ENCODE data around the gene L3MBTL4.

L3MBTL4 gene

DNA sequence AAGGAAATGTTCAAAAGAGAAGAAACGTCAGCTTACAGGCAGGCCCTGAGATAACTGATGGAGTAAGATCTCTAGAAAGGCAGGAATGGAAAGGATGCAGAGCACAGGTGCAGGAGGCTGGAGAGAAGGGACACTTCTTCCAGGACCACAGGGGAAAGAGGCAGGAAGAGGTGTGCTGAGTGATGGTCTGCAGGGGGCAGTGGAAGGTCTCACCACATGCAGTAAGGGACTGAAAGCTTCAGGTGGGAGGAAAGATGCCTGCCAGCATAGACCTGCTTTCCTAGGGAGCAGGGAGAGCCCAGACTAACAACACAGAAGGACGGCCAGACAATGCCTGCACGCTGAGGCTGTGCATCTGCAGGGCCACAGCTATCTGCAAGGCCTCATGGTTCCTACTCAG, 156.8 kb downstream of the L3MBTL4 start:
- DNase-seq = no peak

DNA sequence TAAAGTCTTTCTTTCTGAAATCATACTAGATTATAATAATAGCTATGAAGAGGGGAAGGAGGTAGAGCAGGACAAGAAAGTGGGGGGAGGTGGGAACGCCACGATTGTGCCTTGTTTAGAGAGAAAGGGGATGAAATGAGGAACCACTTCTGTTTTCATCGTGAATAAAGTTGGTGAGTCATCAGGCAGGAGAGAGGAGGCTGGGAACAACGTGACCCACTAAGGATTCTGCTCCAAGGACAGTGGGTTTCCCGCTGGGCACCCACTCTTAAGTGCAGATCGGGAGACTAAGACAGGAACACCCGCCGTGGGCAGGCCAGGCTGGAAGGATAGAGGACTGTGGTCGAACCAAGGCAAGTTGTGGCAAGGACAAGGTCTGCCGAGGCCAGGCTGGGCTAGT, 158.2 kb downstream of the L3MBTL4 start:
- peak in 3 of 58 donors; percentile 4 to 12 (median 7) for DNase-seq

DNA sequence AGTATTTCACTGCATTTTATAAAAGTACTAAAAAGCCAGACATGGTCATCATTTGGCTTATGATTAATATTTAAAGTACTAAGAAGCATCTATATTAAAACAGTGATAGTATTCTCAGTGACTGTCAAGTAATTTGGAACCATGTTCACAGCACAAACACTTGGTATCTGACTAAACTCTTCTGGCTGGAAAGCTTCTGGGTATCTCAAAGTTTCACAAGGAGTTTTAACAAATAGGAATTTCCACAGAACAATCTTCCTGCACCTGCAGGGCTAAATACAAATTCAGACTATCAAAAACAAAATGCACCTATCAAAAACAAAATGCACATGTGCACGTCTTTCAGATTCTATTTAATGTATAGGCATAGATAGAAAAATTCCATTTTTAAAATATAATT, 158.8 kb downstream of the L3MBTL4 start:
- no peak for DNase-seq

DNA sequence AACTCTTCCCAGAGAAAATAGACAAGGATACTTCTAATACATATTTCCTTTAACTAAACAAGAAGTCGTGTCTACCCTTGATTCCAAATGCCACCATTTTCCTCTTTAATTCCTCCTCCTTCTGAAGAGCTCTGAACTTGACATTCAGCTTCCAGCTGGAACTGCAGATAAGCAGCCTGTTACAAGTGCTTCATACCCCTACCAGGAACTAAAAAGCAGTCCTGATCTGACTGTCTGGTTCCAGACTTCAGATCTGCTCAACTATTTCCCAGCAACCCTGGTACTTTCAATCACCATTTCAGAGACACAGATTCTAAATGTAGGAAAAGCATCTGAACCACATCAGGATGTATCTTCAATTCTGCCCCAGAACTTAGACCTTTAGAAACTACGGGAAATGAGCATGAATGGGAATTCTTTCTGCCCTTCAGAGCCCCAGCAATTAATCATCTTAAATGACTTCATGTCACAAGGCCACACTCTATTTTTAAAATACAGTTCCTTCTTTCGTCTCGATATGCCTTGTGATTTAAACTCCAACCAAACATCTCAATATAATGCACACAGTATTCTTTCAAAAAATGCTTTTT, 159.5 kb downstream of the L3MBTL4 start:
- peak in 1 of 58 donors; percentile 23 for DNase-seq

DNA sequence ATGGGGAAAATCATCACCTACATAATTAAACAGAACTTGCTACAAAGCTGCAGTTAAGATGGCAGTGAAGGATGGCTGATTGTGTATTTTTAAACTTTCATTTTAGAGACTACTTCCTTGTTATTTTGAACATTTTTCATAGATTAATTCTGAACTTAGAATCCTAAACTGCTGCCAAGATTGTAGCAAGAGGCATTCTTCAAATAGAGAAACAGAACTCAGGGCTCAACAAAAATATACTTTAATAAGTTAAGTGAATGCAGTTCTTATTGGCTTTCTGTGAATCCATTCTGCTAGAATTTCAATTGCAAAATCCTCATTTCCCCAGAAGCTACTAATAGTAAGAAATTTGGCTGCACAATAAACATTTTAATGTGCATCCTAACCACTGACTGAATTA, 160.3 kb downstream of the L3MBTL4 start:
- no peak for DNase-seq

DNA sequence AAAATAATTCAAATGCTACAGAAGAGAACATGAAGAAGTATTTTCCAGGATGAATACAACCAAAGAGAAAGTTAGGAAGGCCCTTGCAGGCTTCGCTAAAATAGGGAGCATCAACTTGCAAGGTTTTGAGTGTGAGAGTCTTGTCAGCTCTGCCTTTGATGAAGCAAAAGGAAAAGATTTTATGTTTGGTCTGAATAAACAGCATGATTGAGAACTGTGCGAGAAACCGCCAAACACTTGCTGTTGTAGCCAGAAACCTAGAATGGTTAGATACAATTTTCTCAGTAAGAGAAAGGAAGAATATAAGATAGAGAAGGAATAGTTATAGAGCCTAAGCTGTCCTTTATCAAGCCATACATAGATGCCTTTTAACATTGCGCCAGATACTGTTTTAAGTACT, 163.6 kb downstream of the L3MBTL4 start:
- no peak for DNase-seq

DNA sequence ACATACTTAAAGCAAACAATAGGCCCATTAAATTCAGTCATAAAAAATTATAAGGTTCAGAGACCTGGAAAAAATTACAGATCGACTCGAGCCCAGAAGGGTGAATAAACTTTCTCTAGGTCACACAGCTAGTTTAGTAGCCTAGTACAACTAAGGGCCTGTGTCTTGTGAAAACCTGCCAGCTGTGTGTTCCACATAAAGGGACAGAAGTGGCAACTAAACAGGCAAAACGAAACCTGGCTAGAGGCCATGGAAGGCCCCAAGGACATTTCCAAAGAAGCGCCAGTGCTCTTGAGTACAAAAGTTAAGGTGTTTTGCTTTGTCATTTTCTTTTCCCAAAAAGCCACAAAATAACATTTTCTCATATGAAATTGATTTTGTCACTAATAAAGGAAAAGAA, 164.9 kb downstream of the L3MBTL4 start:
- peak in 1 of 58 donors; percentile 19 for DNase-seq

DNA sequence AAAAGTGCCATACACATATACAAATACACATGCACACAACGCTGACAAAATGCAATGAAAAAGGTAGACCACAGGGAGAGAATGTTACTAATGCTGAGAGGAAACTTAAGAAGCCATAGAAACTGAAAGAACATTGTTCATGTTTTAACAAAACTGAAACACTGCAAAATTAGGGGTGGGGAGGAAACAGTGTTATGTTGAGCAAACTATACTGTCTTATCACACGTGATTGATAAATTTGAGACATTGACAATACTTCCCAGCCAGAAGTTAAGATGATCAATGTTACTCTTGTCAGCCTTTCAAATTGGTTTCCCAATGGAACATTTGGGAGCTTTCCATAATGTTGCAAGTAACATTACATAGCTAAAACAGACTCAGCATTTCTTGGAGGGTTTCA, 165.5 kb downstream of the L3MBTL4 start:
- DNase-seq = no peak

DNA sequence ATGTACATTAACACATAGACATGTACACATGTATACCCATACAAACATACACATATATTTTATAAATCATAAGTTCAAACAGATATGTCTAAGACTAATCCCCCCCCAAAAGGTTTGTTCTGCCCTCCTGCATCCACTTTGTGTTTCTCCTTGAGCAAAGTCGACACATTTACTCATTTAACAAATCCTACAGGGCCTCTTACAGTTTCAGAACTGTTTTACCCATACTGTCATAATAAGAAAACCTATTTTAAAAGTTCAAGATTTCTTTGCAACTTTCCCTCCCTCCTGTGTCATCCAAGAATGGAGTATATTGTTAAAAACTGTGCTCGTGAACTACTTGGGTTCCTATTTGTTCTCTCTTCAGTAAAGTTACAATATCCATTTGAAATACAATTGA, 166.7 kb downstream of the L3MBTL4 start:
- DNase-seq = no peak

DNA sequence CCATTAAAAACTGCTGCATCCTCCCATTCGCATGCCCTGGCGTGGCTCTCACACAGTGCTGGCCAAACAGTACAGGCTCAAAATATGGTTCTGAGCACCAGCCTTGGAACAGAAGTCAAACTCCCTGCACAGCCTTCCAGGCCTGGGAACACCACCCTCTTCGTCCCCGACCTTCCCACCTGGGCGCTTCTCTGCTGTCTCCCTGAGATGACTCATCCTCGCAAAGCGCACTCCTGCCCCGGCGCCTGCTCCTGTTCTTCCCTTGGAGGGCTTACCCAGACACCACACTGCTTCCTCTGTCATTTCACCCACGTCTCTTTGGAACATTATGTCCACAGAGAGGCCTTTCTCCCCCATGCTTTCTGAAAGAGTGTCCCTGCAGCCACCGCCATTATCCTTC, 172.7 kb downstream of the L3MBTL4 start:
- no peak for DNase-seq

DNA sequence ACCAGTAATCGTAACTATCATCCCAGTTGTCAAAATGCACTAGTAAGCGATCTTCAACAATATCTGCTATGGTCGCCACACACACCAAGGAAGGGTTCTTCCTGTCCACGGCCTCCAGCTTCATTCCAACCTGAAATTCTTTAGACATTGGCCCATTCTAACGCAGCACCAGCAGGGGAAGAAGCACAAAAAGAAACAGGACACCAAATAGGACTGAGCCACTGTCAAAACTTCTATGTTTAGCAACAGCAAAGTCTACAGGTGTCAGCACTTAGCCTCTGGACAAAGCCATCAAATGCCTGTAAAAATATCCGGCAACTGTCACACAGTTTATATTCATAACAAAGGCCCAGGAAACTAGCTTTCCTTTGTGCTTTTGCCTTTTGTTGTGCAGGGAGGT, 175.0 kb downstream of the L3MBTL4 start:
- no peak for DNase-seq

DNA sequence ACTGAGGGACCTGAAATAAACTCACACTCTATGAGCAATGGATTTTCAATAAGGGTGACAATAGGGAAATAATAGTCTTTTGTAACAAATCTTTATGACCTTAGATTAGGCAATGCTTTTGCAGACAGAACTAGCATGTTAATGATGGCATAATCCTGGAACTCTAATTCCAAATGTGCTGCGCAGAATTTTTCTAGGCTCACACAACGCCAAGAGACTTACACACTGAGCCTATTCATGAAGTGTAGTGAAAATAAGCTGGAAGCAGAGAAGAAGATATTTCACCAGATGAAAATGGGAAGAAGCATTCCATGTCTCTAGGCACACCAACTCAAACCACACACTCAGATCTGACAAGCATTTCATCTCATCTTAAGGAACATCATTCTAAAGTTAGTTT, 178.5 kb downstream of the L3MBTL4 start:
- DNase-seq = peak in 2 of 58 donors; percentile 3 to 29

DNA sequence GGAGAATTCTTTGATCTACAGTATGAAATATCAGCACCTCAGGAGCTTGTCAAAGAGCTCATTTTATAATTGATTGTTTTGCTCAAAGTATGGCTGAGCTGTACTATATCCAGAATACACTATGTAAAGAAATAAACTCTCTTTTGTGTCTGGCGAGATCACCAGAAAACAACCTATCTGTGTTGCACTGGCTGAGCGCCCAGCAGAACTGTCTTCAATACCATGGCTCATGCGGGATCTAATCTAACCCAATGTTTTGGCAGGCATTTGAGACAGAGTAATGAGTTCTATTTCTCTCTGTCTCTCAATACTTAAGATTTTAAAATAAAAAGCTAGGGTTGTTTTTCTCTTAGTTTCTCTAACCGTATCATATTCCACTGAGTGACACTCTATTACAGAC, 192.4 kb downstream of the L3MBTL4 start:
- DNase-seq = peak in 8 of 58 donors; percentile 2 to 53 (median 6)

DNA sequence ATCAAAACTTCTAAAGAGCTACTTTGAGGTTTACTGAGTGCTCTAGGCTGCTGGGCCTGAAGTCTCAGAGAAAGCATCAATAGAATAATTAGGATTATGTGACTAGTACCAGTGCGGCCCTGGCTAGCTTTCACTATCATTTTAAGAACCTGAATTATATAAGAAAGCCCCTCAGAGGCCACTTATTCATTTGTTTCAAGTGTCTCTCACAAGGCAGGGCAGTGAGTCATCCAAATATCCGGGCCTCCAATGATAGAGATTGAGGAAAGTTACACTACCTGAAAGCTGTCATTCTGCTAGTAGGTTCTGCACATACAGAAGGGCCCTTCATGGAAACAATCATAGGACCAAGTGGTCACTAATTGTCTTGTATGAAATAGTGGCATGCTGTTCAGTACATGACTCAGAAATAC, 193.1 kb downstream of the L3MBTL4 start:
- no peak for DNase-seq

DNA sequence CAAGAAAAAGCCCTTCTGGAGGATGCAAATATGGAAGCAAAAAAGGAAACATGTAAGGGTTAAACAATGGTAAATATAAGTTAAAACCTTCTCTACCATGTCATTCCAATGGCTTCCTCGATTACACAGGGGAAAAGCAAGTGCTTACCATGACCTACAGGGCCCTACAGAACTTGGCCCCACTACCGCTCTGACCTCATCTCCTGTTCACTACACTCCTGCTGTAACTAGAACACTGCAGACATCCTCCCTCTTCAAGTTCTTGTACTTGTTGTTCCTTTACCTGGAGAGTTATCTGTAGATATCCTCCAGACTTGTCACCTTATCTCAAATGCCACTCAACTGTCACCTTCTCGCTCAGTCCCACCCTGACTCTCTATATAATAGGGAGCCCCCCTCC, 194.6 kb downstream of the L3MBTL4 start:
- DNase-seq = no peak

DNA sequence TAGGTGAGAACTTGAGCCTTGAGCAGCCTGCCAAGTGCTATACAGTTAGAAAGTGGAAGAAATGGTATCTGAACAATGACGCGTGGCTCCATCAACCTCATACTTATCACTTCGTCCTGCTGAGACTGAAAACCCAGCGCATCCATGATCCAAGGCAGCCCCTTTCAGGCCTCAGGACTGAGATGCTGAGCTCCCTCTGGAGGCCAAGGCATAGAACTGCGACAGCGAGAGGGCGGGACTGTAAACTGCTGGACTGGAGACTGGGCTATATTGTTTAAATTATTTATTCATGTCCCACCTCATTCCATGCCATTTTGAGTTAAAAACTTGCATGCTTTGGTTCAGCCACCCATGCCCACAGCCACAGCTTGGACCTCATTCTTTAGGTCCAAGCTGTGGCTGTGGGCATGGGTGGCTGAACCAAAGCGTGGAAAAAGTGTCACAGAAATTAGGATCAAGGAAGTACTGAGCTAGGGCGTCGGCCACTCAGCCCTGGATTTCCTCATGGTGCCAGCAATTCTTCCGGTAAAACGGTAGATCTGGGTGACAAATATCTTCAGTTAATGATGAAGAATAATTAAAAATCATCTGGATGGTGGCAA, 195.5 kb downstream of the L3MBTL4 start:
- DNase-seq = peak in 3 of 58 donors; percentile 4 to 6 (median 4)

DNA sequence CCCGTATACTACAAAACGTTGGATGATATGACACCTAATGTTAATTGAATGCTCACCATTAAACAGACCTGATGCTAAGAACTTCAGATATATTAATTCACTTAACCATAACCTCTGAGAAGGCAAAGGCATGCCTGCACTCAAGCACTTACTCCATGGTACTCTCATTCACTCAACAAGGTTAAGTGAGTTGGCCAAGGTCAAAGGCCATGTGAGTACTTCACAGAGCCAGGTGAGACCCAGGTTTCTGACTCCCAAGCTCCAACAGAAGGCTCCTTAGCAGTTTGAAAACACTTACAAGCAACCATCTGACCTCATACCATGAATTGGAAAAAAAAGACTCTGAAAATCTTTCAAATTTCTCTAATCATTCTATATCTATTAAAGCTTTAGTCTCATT, 198.8 kb downstream of the L3MBTL4 start:
- no peak for DNase-seq

DNA sequence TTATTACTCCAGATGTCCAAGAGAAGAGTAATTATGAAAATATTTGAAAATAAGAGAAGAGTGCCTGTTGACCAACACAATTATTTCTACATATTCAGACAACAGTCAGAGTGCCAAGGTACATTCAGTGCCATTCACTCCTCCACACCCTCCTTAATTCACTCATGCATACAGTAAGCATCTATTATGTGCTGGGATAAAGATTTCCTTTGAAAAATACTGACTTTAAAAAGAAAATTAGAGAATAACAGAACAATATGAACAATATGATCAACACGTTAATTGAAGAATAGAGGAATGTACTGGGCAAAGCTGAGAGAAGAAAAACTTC, 203.6 kb downstream of the L3MBTL4 start:
- no peak for DNase-seq

DNA sequence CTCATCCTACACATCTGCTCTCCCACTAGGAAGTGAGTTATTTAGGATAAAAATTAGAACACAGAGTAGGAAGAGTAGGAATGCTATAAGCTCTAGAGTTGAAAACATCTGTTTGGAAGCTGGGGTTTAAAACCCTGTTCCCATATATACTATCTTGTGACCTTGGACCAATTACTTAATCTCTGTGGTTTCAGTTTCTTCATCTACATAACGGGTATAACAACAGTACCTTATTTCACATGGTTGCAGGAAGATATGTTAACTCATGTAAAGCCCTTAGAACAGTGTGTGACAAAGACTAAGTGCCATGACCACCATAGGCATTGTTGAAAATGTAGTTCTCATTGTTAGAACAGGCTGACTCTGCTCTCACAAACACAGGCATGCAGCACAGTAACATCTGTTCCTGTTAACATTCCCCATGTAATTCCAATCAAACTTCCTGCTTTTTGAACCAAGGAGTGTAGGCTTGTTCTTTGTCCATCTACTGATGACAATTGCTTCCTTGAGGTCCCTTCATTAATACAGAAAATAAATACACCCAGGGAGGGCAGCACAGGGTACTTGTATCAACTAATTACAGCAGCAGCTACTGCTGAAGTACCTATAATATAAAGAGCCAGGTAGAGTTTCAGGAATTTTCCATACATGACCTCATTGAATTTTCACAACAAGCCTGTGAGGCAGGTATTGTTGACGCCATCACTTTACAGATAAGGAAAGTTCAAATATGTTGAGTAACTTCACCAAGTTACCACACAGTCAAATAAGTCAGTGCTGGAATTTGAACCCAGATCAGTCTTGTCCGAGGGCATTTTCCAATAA, 204.2 kb downstream of the L3MBTL4 start:
- no peak for DNase-seq

DNA sequence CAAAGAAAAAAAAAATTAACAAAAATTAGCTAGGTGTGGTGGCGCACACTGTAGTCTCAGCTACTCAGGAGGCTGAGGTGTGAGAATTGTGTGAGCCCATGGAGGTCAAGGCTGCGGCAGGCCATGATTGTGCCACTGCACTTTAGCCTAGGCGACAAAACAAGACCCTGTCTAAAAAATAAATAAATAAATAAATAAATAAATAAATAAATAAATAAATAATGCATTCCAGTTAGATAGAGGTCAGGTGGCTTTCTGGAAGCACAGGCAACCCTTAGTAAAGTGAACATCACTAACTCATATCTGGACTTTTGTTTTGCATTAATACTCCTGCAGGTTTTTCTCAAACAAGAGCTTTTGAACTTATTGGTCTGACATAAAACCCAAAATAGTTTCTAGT, 206.8 kb downstream of the L3MBTL4 start:
- no peak for DNase-seq

DNA sequence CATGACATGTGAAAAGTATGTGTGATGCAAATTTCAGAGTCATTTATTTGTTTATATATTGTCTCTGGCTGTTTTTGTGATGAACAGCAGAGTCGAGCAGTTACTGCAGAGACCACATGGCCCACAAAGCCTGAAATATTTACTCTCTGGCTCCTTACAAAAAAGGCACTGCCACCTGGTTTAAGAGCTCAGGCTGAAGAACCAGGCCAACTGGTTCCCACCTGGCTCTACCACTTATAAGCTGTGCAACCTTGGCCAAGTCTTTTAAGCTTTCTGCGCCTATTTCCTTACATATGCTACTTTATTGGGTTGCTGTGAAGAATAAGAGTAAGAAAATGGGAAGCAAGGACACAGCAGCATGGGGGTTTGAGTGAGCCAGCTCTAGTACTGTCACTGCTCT, 207.6 kb downstream of the L3MBTL4 start:
- no peak for DNase-seq

DNA sequence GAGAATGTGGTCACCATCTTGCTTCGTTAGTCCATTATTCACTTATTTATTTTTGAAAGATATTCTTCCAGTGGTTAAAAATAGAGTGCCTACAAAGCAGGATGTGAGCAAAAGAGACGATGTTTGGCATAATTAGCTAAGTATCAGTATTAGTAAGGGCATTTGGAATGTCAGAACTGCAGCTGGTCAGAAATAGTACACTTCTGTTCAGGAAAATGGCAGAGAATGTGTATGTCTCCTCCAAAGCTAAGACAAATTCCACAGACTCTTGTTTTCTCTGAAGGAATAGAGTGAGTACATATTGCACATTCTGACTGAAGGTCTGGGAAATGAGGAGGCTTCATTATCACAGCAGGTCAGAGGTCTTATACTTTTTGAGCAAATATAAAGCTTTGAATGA, 209.0 kb downstream of the L3MBTL4 start:
- no peak for DNase-seq

DNA sequence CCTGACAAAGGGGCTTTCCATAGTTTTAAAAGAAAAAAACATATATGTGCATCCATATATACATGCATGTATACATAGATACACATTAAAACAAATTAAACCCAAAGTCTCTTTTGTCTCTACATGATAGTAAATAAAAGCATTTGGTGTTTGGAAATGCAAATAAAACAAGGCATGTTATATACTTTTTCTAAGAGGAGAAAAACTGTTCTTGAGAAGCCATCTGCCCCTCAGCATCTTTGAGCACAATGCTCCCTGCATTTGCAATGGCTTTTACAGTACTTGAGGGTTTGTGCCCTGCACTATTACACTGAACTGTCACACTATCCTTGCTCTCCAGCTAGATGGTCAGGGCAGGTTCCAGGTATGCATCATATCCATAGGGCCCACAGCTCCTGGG, 210.2 kb downstream of the L3MBTL4 start:
- no peak for DNase-seq
